HepG2 (cell line): ENCODE results near the gene C4orf36. TPM values are rescaled to one million over a fixed set of nuclear protein-coding genes. Genes with fewer than 3 reads are reported as not detected.

ENCODE experiments used
- AKNA ChIP-seq: sonication (generic); formaldehyde crosslinking; IDR thresholded peaks from 2 replicates; pipeline ENCODE4 v1.4.0; 2020; ENCODE audit warnings: missing genetic modification reagents, borderline replicate concordance
- CREB1 ChIP-seq, 2 experiments: fragments of 450-650 bp in 1 of 2; IDR thresholded peaks; 2 replicates each; pipeline ENCODE4 v1.6.1; 2016 to 2017; ENCODE audit warnings: control low read depth in 1 of 2, mild to moderate bottlenecking in 1 of 2, missing compliant biosample characterization in 1 of 2, missing genetic modification characterization in 1 of 2
- FOSL1 ChIP-seq: sonication (generic); formaldehyde crosslinking; IDR thresholded peaks from 2 replicates; pipeline ENCODE4 v1.9.0; 2021; ENCODE audit warnings: missing genetic modification reagents, borderline replicate concordance
- HNF1B ChIP-seq: sonication (generic); formaldehyde crosslinking; IDR thresholded peaks from 2 replicates; pipeline ENCODE4 v1.5.1; 2020; ENCODE audit warnings: mild to moderate bottlenecking, moderate library complexity, missing genetic modification reagents
- KLF16 ChIP-seq, 2 experiments: sonication (generic) in 1 of 2; formaldehyde crosslinking in 1 of 2; IDR thresholded peaks; 2 replicates each; pipeline versions ENCODE4 v1.6.1 to v1.8.0; 2016 to 2023; ENCODE audit warnings: missing genetic modification reagents in 2 of 2, missing compliant biosample characterization in 1 of 2
- MIXL1 ChIP-seq: IDR thresholded peaks from 2 replicates; pipeline ENCODE4 v1.6.1; 2016
- NFAT5 ChIP-seq: sonication (generic); formaldehyde crosslinking; IDR thresholded peaks from 2 replicates; pipeline ENCODE4 v1.4.0; 2020; ENCODE audit warnings: missing genetic modification reagents
- POLR2AphosphoS5 ChIP-seq: IDR thresholded peaks from 2 replicates; pipeline ENCODE4 v1.6.1; 2012; ENCODE audit warnings: low read depth, low read length
- TFE3 ChIP-seq: IDR thresholded peaks from 2 replicates; pipeline ENCODE4 v1.6.1; 2016
- ZBTB38 ChIP-seq: sonication (generic); formaldehyde crosslinking; IDR thresholded peaks from 2 replicates; pipeline ENCODE4 v1.5.1; 2020; ENCODE audit warnings: mild to moderate bottlenecking, missing genetic modification reagents
- ZNF280B ChIP-seq: sonication (generic); formaldehyde crosslinking; IDR thresholded peaks from 2 replicates; pipeline ENCODE4 v1.5.0; 2020; ENCODE audit warnings: missing genetic modification reagents, mild to moderate bottlenecking, borderline replicate concordance
- polyA plus RNA-seq, 8 experiments: library from polyadenylated mRNA; depleted of rRNA in 3 of 8; stranded (reverse) in 7 of 8; unstranded in 1 of 8; fragments of >200 nt; fragmentation: Illumina TruSeq in 4 of 8; extraction: Trizol in 4 of 8; gene quantifications; 2 replicates each; pipeline versions ENCODE4 v1.2.1 to v1.2.3, GENCODE V29; 2011 to 2016; ENCODE audit warnings: low read depth in 4 of 8, missing spikeins in 1 of 8, mixed read lengths in 1 of 8; ENCODE audit not compliant: insufficient read depth in 1 of 8
- total RNA-seq, 5 experiments: library from RNA; depleted of rRNA; stranded (reverse); fragments of >200 nt; fragmentation: Illumina TruSeq; extraction: Trizol; gene quantifications; 2 replicates each; pipeline ENCODE4 v1.2.3, GENCODE V29; 2016; ENCODE audit warnings: low read depth in 1 of 5

The C4orf36 gene
- total and polyA plus RNA-seq, 2 of the 13 experiments (the other 11 are each of a cell fraction or from before 2014, with no cell fraction given) = 0.63 TPM; not detected in 1

- TF ChIP-seq HNF1B (peak; percentile 71; the same call in 1 of the 2 replicates), CREB1 (IDR thresholded peaks at IDR 0.05) (no peak), CREB1 (CRISPR knock-in tag; IDR thresholded peaks at IDR 0.05) (no peak), AKNA (CRISPR knock-in tag) (no peak), FOSL1 (CRISPR knock-in tag) (no peak), KLF16 (CRISPR knock-in tag; IDR thresholded peaks at IDR 0.05) (peak in 1 of 2 experiments; percentile 53; a peak in 1 of 4 replicates), POLR2AphosphoS5 (peak; percentile 81), TFE3 (CRISPR knock-in tag) (peak; percentile 18; the same call in 1 of the 2 replicates), ZBTB38 (CRISPR knock-in tag) (peak; percentile 64; the same call in 1 of the 2 replicates), NFAT5 (CRISPR knock-in tag) (peak; percentile 62; the same call in 1 of the 2 replicates), ZNF280B (CRISPR knock-in tag) (peak; percentile 55; the same call in 1 of the 2 replicates), MIXL1 (peak; percentile 38; the same call in 1 of the 2 replicates)
Observed at GRCh38 chr4:86934771-86935565, 42.7 kb upstream of the C4orf36 start, which contains the start of gene AFF1 (continued).
